Neuron (in vitro differentiated cells): Measurements from ENCODE around the gene CSF3.
"Not testable (repeated sequence)": the region's sequence is repeated elsewhere in the genome, so short reads cannot be mapped to it uniquely, and the experiment has no call there.

Experiments
- H2AFZ ChIP-seq: one replicate; pipeline ENCODE4 v1.6.1; 2013; ENCODE audit warnings: low read depth, mild to moderate bottlenecking, inconsistent platforms, low read length, moderate library complexity
- H3K27me3 ChIP-seq: one replicate; pipeline ENCODE4 v1.6.1; 2013; ENCODE audit warnings: low read length; ENCODE audit not compliant: insufficient read depth
- H3K36me3 ChIP-seq: one replicate; pipeline ENCODE4 v1.6.1; 2013; ENCODE audit warnings: low read length; ENCODE audit not compliant: insufficient read depth
- H3K4me1 ChIP-seq: one replicate; pipeline ENCODE4 v1.6.1; 2013; ENCODE audit warnings: low read length; ENCODE audit not compliant: insufficient read depth
- H3K4me3 ChIP-seq: 2 replicates; pipeline ENCODE4 v1.5.1; 2013; ENCODE audit warnings: mild to moderate bottlenecking, low read length, moderate library complexity
- H3K9me3 ChIP-seq: one replicate; pipeline ENCODE4 v1.6.1; 2013; ENCODE audit warnings: low read length

The CSF3 gene

DNA sequence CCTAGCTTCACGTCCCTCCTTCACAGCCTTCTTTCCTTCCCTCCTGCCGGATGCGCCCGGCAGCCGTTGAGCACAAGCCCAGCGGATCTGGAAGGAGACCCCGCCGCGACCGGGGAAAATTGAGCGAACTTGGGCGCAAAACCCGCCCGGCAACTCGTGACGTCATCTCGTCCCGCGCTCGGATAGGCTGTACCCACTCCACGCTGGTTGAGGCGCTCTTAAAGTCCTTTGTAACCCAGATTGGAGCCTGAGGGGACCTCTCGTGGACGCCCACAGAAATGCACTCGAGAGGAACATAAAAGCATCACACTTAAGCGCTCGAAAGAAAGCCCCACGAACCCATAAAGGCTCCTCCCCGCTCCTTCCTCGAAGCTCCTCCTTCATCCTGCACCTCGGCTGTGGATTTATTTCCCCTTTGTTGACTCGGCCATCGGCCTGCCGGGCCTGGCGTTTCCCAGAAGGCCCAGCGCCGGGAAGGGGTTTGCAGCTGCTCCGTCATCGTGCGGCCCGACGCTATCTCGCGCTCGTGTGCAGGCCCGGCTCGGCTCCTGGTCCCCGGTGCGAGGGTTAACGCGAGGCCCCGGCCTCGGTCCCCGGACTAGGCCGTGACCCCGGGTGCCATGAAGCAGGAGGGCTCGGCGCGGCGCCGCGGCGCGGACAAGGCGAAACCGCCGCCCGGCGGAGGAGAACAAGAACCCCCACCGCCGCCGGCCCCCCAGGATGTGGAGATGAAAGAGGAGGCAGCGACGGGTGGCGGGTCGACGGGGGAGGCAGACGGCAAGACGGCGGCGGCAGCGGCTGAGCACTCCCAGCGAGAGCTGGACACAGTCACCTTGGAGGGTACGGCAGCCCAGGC lies 34.7 kb upstream of the CSF3 start, which contains the start of gene PSMD3:
TSS of gene PSMD3 (plus strand) at position 457 of the 856 bp plus-strand sequence. CDS start at position 621, 164 bp downstream.
- H3K4me1 ChIP-seq = peaks cover 17% of the 10 kb centered on the region
- peak within 1 kb of the TSS; percentile 61 for H3K4me3 ChIP-seq
- peaks cover 19% of the 10 kb centered on the region for H3K36me3 ChIP-seq
- H3K9me3 ChIP-seq = no peaks in the 10 kb centered on the region
- peak within 1 kb of the TSS; percentile 62 for H2AFZ ChIP-seq
- H3K27me3 ChIP-seq = peaks cover 9% of the 10 kb centered on the region

DNA sequence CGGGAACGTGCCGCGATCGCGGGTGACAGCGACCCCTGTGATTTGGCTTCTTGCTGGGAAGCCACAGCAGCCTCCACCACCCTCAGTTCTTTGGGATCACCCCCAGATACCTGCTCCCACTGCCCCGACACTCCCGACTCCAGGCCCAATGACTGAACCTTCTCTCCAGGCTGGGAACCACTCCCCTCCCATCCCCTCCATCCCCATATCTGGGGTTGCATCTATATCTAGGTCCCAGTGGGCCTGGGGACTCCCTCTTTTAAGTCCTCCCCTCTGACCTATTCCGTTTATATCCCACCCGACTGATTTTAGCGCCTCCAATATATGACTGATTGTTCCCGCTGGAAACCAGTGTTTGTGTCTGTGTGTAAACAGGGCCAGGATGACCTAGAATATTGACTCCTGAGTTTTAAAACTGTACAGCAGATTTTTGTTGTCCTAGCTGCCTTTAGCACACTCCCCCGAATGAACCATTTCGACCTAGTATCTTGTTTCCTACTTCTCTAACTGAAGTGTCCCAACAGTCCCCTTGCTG lies 34.0 kb upstream of the CSF3 start:
- H3K36me3 ChIP-seq = peaks cover 26% of the 10 kb centered on the region
- H3K27me3 ChIP-seq = peaks cover 6% of the 10 kb centered on the region
- no peak overlapping the region for H2AFZ ChIP-seq
- no peaks in the 10 kb centered on the region for H3K9me3 ChIP-seq
- H3K4me3 ChIP-seq = peak overlapping the region; percentile 61
- H3K4me1 ChIP-seq = peaks cover 17% of the 10 kb centered on the region

DNA sequence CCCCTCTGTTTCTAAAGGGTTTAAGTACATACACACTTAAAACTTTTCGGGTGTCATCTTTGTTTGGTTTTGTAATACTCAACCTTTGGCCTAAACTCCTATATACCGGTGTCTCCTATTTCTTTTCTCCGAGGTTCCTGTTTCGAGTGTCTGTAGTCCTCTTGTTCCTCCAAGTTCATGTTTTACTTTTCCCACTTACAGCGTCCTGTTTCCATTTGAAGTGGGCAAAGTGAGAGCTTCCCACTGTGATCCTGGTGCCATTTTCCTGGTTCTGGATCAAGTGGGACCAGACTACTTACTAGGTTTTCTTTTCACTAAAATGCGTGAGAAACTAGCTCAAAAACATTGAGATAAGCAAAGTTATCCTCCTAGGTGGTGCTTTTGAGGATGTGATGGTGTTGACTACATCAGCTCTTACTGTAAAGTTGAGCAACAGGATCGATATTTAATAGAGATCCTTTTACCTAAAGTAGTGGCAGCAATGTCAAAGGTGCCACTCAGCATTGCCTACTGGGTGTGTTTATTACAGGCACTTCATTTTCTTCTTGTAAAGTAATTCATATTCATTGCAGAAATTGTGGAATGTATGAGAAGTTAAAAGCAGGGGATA lies 33.4 kb upstream of the CSF3 start:
- H3K9me3 ChIP-seq = no peaks in the 10 kb centered on the region
- peaks cover 1% of the 10 kb centered on the region for H3K27me3 ChIP-seq
- peak overlapping the region; percentile 61 for H3K4me3 ChIP-seq
- peaks cover 17% of the 10 kb centered on the region for H3K4me1 ChIP-seq
- peaks cover 32% of the 10 kb centered on the region for H3K36me3 ChIP-seq
- no peak overlapping the region for H2AFZ ChIP-seq

DNA sequence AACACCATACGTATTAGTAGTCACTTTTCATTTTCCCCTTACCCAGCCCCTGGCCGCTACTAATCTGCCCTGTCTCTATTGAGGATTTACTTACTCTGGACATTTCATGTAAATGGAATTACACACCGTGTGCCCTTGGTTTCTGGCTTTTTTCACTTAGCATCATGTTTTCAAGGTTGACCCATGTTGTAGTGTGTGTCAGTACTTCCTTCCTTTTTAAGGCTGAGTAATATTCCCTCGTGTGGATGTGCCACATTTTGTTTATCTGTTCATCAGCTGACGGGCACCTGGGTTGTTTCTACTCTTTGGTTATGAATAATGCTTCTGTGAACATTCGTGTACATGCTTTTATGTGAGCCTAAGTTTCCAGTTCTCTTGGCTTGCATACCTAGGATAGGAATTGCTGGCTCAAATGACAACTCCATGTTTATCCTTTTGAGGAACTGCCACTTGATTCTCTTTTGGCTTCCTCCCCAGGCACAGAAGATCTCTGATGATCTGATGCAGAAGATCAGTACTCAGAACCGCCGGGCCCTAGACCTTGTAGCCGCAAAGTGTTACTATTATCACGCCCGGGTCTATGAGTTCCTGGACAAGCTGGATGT lies 26.9 kb upstream of the CSF3 start:
- H3K36me3 ChIP-seq = peaks cover 93% of the 10 kb centered on the region

DNA sequence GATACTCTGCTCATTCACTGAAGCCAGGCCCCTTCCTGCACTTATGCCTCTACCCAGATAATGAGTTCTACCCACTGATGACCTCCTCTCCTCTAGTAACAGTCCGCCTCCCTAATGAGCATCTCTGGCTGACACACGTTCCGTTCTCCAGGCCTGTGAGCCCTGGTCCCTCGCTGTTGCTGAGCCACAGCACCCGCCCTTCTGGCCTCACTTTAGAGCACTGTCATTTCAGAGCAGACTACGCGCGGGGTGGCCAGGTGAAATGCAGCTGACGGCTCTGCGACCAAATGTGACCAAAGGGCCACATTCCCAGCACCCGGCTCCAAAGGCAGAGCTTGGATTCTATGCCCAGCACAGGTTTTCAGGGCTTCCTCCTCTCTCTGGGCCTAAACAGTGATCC lies 20.8 kb upstream of the CSF3 start:
- H3K4me3 ChIP-seq = no peak overlapping the region
- H3K9me3 ChIP-seq = no peaks in the 10 kb centered on the region
- H3K4me1 ChIP-seq = no peaks in the 10 kb centered on the region
- H2AFZ ChIP-seq = no peak overlapping the region
- H3K36me3 ChIP-seq = peaks cover 80% of the 10 kb centered on the region
- no peaks in the 10 kb centered on the region for H3K27me3 ChIP-seq

More for the DNA sequence above, 26.9 kb upstream of the CSF3 start:
- Histone ChIP-seq H3K9me3 (no peaks in the 10 kb centered on the region), H2AFZ (no peak overlapping the region), H3K4me1 (no peaks in the 10 kb centered on the region), H3K4me3 (no peak overlapping the region), H3K27me3 (no peaks in the 10 kb centered on the region)

DNA sequence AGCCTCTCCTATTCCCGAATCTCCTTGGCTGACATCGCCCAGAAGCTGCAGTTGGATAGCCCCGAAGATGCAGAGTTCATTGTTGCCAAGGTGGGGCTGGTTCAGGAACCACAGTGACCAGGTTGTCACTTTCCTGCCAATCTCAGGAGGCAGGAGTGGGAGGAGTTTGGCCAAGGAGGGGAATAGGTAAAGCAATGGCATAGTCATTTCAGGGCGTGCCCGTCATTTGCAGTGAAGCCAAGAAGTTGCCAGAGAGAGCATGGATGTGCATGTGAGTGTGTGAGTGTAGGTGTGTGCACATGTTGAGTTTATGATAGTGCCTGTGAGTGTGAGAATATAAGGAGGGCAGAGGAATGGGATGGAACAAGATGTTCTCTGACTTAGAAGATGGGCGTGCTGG lies 19.8 kb upstream of the CSF3 start:
- H3K36me3 ChIP-seq = peaks cover 71% of the 10 kb centered on the region
- no peaks in the 10 kb centered on the region for H3K9me3 ChIP-seq

DNA sequence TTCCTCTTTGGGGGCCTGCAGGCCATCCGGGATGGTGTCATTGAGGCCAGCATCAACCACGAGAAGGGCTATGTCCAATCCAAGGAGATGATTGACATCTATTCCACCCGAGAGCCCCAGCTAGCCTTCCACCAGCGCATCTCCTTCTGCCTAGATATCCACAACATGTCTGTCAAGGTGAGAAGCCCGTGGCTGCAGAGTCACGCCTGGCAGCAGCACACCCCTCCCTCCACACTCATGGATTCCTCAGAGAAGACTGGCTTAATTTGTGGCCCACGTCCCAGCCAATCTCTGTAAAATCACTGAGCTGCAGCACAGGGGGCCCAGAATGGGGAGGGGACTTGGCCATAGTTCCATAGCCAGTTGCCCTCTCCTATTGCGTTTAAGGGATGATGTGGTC lies 19.1 kb upstream of the CSF3 start:
- H3K9me3 ChIP-seq = no peaks in the 10 kb centered on the region
- no peak overlapping the region for H2AFZ ChIP-seq
- H3K4me1 ChIP-seq = no peaks in the 10 kb centered on the region
- H3K36me3 ChIP-seq = peaks cover 65% of the 10 kb centered on the region
- H3K4me3 ChIP-seq = no peak overlapping the region
- H3K27me3 ChIP-seq = no peaks in the 10 kb centered on the region

More for the DNA sequence above, 19.8 kb upstream of the CSF3 start:
- Histone ChIP-seq H3K27me3 (no peaks in the 10 kb centered on the region), H3K4me3 (no peak overlapping the region), H3K4me1 (no peaks in the 10 kb centered on the region), H2AFZ (no peak overlapping the region)

DNA sequence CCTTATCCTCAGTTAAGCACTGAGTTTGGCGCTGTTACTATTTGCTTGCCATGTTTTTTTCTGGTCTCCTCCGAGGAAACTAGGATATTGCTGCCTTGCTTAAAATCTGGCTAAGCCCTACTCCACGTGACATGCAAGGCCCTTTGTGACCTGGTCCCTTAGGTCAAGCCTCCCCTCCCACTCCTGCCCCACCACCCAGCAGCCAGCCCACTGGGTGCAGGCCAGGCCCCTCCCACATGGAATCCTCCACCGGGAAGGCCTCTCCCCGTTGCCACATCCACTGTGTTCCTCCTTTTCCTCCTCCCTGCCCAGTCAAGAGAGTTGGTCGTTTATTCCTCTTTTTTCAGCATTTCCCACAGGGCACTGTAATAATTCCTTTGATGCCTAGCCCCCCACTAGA lies 18.4 kb upstream of the CSF3 start:
- no peaks in the 10 kb centered on the region for H3K4me1 ChIP-seq
- no peak overlapping the region for H2AFZ ChIP-seq
- H3K36me3 ChIP-seq = peaks cover 60% of the 10 kb centered on the region

DNA sequence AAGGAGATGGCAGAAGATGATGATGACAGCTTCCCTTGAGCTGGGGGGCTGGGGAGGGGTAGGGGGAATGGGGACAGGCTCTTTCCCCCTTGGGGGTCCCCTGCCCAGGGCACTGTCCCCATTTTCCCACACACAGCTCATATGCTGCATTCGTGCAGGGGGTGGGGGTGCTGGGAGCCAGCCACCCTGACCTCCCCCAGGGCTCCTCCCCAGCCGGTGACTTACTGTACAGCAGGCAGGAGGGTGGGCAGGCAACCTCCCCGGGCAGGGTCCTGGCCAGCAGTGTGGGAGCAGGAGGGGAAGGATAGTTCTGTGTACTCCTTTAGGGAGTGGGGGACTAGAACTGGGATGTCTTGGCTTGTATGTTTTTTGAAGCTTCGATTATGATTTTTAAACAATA lies 17.7 kb upstream of the CSF3 start:
- Histone ChIP-seq H2AFZ (no peak overlapping the region), H3K4me1 (no peaks in the 10 kb centered on the region), H3K9me3 (no peaks in the 10 kb centered on the region), H3K36me3 (peaks cover 53% of the 10 kb centered on the region), H3K4me3 (no peak overlapping the region), H3K27me3 (no peaks in the 10 kb centered on the region)

More for the DNA sequence above, 18.4 kb upstream of the CSF3 start:
- no peaks in the 10 kb centered on the region for H3K9me3 ChIP-seq
- no peak overlapping the region for H3K4me3 ChIP-seq
- no peaks in the 10 kb centered on the region for H3K27me3 ChIP-seq

DNA sequence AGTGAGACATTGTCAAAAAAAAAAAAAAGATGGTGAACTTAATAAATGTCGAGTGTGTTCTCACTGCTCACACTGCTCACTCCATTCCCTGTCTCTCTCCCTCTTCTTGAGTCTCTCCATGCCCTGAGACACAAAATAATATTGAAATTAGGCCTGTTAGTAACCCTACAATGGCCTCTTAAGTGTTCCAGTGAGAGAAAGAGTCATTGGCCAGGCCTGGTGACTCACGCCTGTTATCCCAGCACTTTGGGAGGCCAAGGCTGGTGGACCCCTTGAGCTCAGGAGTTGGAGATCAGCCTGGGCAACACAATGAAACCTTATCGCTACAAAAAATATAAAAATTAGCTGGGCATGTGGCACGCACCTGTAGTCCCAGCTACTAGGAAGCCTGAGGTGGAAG lies 16.2 kb upstream of the CSF3 start:
- Histone ChIP-seq H3K4me1 (no peaks in the 10 kb centered on the region), H3K27me3 (no peaks in the 10 kb centered on the region), H2AFZ (no peak overlapping the region), H3K36me3 (peaks cover 38% of the 10 kb centered on the region), H3K9me3 (no peaks in the 10 kb centered on the region), H3K4me3 (no peak overlapping the region)

DNA sequence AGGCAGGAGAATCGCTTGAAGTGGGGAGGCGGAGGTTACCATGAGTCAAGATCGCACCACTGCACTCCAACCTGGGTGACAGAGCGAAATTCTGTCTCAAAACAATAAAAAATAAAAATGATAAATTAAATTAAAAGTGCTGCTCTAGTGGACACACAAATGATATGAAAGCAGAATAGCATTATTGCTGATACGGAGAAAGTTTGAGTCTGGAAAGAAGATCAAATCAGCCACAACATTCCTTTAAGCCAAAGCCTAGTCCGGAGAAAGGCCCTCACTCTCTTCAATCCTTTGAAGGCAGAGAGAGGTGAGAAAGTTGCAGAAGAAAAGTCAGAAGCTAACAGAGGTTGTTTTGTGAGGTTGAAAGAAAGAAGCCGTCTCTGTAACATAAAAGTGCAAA lies 15.1 kb upstream of the CSF3 start:
- H2AFZ ChIP-seq = no peak overlapping the region
- H3K36me3 ChIP-seq = peaks cover 27% of the 10 kb centered on the region
- H3K4me3 ChIP-seq = no peak overlapping the region
- no peaks in the 10 kb centered on the region for H3K27me3 ChIP-seq
- H3K9me3 ChIP-seq = no peaks in the 10 kb centered on the region
- H3K4me1 ChIP-seq = no peaks in the 10 kb centered on the region

DNA sequence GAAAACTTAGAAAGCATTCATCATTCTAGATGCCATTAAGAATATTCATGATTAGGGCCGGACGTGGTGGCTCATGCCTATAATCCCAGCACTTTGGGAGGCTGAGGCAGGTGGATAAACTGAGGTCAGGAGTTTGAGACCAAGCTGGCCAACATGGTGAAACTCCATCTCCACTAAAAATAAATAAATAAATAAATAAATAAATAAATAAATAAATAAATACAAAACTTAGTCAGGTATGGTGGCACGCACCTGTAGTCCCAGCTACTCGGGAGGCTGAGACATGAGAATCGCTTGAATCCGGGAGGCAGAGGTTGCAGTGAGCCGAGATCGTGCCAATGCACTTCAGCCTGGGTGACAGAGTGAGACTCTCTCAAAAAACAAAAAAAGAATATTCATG lies 13.9 kb upstream of the CSF3 start:
- H3K4me3 ChIP-seq, H3K4me1 ChIP-seq, H3K9me3 ChIP-seq, H3K27me3 ChIP-seq, H2AFZ ChIP-seq: not testable (repeated sequence)
- H3K36me3 ChIP-seq = peaks cover 16% of the 10 kb centered on the region

DNA sequence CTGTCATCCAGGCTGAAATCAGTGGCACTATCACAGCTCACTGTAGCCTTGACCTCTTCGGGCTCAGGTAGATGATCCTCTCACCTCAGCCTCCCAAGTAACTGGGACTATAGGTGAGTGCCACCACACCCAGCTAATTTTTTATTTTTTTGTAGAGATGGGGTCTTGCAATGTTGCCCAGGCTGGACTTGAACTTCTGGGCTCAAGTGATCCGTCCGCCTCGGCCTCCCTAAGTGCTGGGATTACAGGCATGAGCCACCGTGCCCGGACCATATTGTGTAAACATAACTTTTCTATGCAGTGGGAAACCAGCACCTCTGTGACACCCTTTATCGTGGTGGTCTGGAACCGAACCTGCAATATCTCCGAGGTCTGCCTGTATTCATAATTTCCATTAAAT lies 11.2 kb upstream of the CSF3 start:
- no peaks in the 10 kb centered on the region for H3K4me1 ChIP-seq
- H3K27me3 ChIP-seq = no peaks in the 10 kb centered on the region
- no peak overlapping the region for H2AFZ ChIP-seq
- no peak overlapping the region for H3K4me3 ChIP-seq
- H3K36me3 ChIP-seq = no peaks in the 10 kb centered on the region
- no peaks in the 10 kb centered on the region for H3K9me3 ChIP-seq
